ENCODE results near the gene LZTS2.

Gene LZTS2

DNA sequence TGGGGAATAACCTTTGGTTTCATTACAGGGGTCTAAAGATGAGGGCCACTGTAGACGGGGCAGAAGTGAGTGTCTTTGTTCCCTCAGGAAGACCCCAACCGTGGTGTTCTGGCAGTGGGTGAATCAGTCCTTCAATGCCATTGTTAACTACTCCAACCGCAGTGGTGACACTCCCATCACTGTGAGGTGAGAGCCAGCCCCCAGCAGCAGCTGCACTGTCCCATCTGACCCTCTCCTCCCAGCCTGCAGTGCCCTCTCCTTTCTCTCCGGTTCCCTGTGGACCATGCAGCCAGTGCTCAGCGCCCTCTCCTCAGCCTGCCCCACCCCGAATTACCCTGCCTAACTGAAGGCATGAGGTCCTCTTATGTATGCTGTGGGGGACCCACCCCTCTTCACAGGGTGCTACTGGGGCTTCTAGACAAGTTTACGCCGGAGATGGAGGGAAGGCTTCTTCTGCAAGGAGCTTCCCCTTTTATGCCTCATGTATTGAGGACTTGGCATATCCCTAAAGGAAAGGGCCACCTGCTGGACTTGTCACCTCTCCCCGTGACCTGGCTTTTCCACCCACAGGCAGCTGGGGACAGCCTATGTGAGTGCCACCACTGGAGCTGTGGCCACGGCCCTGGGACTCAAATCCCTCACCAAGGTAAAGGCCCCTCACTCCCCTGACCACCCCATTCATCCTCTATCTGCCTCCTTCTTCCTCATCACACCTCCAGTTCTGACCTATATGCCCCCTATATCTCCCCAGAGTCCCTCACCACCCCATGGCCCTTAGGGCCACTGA is 36.5 kb downstream of the LZTS2 start:
- no peak for DNase-seq

- no peak for DNase-seq
Observed at GRCh38 chr10:101036726-101037125, 37.1 kb downstream of the LZTS2 start.

GRCh38 chr10:101038484-101038883 is 38.9 kb downstream of the LZTS2 start:
- DNase-seq = no peak

DNA sequence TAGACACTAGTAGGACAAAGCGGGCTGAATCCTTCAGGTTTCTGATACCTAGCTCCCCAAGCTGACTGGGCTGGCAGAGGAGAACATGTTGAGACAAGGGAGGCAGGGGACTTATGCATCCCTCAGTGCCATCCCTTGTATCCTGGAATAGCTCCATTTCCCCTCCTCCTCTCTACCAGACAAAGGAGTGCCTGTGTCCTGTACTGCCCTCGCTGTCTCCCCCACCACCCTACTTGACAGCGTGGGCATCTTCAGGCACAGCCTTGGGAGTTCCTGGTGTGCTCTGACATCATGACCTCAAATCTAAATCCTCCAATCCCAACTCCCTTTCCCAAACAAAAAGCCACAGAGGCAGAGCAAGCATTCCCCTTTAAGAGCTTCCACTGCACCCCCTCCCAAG is 40.5 kb downstream of the LZTS2 start:
- DNase-seq = no peak

- DNase-seq = no peak
Observed at GRCh38 chr10:101040851-101041250, 41.2 kb downstream of the LZTS2 start.

GRCh38 chr10:101041252-101041761 is 41.7 kb downstream of the LZTS2 start:
- DNase-seq = peak; percentile 87

- DNase-seq = no peak
Observed at GRCh38 chr10:101042118-101042517, 42.5 kb downstream of the LZTS2 start.

- peak; percentile 99 for DNase-seq
Observed at GRCh38 chr10:101042667-101043362, 43.2 kb downstream of the LZTS2 start.

DNA sequence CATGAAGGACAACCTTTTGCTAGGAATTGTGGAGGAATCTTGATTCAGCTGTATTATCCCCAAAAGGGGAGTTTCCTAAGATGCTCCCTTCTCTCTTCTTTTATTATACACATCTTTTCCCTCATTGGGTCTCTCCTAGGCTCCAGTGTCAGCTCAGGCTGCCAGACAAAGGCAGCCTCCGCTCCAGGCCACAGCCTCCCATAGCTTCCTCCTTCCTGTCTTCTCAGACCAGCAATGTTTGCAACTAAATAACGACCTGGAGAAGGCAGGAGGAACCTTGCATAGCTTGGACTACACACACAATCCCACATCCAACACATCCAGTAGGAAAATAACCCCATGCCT is 43.7 kb downstream of the LZTS2 start:
- no peak for DNase-seq

- no peak for DNase-seq
Observed at GRCh38 chr10:101044117-101044516, 44.5 kb downstream of the LZTS2 start.

DNA sequence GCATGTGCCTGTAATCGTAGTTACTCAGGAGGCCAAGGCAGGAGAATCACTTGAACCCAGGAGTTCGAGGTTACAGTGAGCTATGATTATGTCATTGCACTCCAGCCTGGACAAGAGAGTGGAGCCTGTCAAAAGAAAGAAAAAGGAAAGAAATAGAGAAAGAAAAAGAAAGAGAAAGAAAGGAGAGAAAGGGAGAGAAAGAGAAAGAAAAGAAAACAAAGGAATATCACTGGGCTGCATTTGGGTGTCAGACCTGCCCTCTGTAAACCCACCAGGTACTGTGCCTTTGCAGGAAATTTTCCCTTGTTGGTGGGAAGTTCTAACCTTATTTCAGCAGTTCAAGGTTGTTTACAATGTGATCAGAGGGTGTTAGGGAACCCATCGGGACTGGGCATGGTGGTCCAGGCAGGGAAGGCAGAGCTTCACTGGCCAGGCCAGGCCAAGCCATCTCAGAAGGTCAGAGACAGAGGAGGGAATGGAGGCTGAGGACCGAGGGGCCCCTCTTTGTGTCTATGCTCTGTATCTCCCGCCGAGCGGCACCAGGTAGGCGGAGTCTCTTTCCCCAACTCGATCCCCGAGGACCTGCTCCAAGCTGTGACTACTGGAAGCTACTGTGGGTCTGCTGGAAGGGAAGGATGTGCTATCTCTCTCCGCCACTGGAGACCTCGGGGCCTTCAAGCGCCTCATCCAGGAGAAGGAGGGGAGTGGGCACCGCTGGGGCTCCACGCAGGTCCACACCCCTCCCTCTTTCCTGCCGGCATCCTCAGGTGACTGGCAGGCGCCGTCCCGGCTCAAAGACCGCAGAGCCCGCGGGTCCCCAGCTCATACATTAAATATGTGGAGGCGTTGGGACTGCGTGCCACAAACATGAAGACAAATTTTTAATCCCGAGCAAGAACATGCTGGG is 47.0 kb downstream of the LZTS2 start:
- DNase-seq = peak; percentile 54

DNA sequence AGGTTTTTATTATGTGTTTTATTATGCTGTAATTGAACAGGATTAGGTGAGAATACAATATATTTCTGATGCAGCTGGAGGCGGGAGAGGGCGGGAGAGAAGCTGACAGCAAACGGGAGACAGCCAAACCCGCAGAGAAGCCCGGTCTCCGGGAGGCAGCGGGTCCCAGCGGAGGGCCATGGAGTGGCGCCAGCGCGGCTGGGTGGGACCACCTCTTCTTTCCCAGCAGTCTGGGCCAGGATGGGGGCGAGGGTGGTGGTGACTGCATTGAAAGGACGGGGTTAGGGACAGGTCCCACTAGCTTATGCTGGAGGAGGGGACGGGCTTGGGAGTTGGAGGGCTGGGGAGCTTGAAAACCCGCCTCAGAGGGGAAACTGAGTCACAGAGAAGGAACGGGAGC is 47.7 kb downstream of the LZTS2 start:
- DNase-seq = no peak

DNA sequence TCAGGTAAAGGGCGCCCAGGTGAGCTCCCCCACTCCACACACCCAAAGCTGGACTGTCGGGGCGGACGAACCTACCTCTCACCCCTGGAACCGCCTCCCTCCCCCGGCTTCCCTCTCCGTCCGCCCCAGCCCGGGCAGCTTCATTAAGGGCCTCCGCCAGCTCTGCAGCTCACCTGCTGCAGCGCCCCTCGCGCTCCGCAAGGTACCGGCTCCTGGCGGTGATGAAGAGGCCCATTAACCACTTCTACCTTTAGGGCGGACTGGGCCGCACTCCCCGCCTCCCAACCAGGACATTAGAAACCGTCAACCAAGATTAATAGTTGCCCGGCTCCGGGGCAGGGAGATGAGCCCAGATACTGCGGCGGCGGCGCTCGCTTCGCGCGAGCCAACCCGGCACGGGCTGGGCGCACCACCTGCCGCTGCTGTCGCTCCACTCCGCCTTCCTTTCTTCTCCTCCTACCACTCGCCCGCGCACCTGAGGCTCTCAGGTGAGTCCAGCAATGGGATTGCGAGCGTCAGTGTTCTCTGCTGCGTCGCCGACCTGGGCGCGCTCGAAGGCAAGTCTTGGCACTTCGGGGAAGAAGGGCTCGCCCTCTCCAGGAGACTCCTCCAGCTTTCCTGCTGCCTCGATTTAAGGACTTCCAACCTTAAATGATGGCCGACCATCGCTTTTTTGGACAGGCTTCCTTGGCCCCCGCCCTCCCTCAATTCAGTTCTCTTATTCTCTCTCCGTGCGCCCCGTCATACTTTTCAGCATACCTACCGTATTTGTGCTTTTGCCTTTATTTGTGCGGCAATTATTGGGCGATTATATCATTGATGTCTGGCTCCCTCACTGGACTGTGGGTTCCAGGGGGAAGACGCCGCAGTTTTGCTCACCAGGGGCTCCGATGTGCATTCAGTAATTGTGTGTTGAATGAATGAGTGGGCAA is 48.6 kb downstream of the LZTS2 start:
- DNase-seq = no peak

DNA sequence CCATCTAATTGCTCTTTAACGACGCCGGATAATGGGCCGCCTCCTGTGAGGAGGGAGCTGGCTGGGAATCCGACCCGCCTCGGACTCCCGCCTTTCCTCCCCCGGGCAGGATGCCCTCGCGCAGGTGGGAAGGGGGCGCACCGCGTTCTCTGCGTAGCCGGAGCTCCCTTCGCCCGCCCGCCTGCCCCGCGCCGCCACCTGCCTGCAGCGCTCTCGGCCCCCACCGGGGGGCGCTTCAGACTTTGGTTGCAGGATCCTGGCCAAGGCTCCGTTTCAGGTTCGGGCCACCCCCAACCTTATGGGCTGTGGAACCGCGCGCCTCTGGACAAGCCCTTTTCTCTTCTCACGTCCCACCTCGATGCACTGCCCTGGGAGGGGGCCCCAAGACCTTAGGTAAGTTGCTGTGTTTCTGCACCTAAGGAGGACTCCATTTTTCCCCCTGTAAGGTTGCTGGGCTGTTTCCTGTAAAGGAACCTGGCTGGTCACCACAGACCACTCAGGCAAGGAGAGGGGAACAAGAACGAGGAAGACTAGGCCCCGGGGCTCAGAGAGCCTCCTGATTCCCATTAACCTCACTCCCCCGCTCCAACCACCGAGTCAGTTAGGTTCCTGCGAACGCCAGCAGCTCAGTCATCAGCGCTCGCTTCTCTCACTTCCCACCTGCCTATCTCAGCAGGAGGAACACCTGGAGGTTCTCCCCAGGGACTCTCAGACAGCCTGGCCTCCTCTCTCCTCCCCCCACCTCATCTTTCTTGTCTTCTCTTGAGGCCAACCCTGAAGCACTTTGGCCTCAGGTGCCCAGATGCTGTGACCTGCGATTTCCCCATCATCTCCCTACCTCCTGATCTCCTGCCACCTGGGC is 50.8 kb downstream of the LZTS2 start:
- peak; percentile 57 for DNase-seq

DNA sequence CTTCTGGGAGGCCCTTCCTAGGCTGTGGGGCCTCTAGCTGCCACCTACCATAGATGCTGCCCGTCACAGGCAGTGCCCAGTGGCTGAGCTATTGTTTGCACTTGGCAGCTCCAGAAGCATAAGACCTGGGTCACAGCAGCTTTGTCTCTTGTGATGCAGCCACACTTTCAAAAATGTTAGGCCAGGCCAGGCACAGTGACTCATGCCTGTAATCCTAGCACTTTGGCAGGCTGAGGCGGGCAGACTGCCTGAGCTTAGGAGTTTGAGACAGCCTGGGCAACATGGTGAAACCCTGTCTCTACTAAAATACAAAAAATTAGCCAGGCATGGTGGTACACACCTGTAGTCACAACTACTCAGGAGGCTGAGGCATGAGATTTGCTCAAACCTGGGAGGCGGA is 52.7 kb downstream of the LZTS2 start:
- peak; percentile 78 for DNase-seq

GRCh38 chr10:101053516-101053915 is 53.9 kb downstream of the LZTS2 start:
- DNase-seq = peak; percentile 62

GRCh38 chr10:101054351-101054750 is 54.7 kb downstream of the LZTS2 start:
- DNase-seq = no peak

DNA sequence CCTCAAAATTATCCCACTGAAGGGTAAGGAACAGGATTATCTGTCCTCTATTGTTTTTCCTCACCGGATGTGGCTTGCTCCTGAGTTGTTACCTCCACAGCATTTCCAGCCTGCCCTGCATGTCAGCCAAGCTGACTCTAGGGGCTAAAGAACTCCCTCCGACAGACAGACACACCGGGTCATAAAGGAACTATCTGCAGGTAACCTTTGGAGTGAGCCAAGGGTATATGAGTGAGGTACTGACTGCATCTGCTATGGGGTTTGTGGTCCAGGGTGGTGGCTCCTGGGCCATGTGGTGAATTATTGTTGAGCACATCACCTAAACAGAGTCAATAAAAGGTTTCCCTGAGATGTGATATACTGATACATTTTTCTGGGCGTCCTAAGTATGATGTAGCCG is 55.3 kb downstream of the LZTS2 start:
- DNase-seq = no peak

GRCh38 chr10:101055411-101055810 is 55.8 kb downstream of the LZTS2 start:
- DNase-seq = no peak

GRCh38 chr10:101056365-101057151 is 57.0 kb downstream of the LZTS2 start:
- no peak for DNase-seq

Data from EL (cell line).